Measurements from ENCODE around the gene OBP2A.

Gene OBP2A

GRCh38 chr9:135551456-135551855, 5.5 kb downstream of the OBP2A start:
- in situ Hi-C loops (cut with HindIII; ENCODE audit: low sequenced_read_pairs): no loop called here

GRCh38 chr9:135552021-135552697, 6.2 kb downstream of the OBP2A start:
- in situ Hi-C loops (cut with HindIII; ENCODE audit: low sequenced_read_pairs): no loop called here

- in situ Hi-C loops (cut with HindIII; ENCODE audit: low sequenced_read_pairs): no loop called here
Measured at GRCh38 chr9:135552698-135553171, 6.8 kb downstream of the OBP2A start.

- in situ Hi-C loops (cut with HindIII; ENCODE audit: low sequenced_read_pairs): no loop called here
Measured at GRCh38 chr9:135554718-135555117, 8.8 kb downstream of the OBP2A start.

- in situ Hi-C loops (cut with HindIII; ENCODE audit: low sequenced_read_pairs): no loop called here
Measured at GRCh38 chr9:135555203-135555602, 9.3 kb downstream of the OBP2A start.

- in situ Hi-C loops (cut with HindIII; ENCODE audit: low sequenced_read_pairs): no loop called here
Measured at GRCh38 chr9:135555910-135556309, 10.0 kb downstream of the OBP2A start.

GRCh38 chr9:135559606-135560005, 13.7 kb downstream of the OBP2A start:
- in situ Hi-C loops (cut with HindIII; ENCODE audit: low sequenced_read_pairs): no loop called here

GRCh38 chr9:135561391-135562234, 15.7 kb downstream of the OBP2A start, which contains the start of gene PAEP:
Gene PAEP, plus strand, starts transcription at chr9:135561756.
- in situ Hi-C loops (cut with HindIII; ENCODE audit: low sequenced_read_pairs): no loop called here

GRCh38 chr9:135562235-135562745, 16.4 kb downstream of the OBP2A start:
- in situ Hi-C loops (cut with HindIII; ENCODE audit: low sequenced_read_pairs): no loop called here

GRCh38 chr9:135563039-135563476, 17.1 kb downstream of the OBP2A start:
- in situ Hi-C loops (cut with HindIII; ENCODE audit: low sequenced_read_pairs): no loop called here

GRCh38 chr9:135563858-135564257, 17.9 kb downstream of the OBP2A start:
- in situ Hi-C loops (cut with HindIII; ENCODE audit: low sequenced_read_pairs): no loop called here

- in situ Hi-C loops (cut with HindIII; ENCODE audit: low sequenced_read_pairs): no loop called here
Measured at GRCh38 chr9:135565141-135565628, 19.3 kb downstream of the OBP2A start.

GRCh38 chr9:135565636-135566035, 19.7 kb downstream of the OBP2A start:
- in situ Hi-C loops (cut with HindIII; ENCODE audit: low sequenced_read_pairs): no loop called here

- in situ Hi-C loops (cut with HindIII; ENCODE audit: low sequenced_read_pairs): no loop called here
Measured at GRCh38 chr9:135566552-135566951, 20.6 kb downstream of the OBP2A start.

GRCh38 chr9:135567311-135567710, 21.4 kb downstream of the OBP2A start:
- in situ Hi-C loops (cut with HindIII; ENCODE audit: low sequenced_read_pairs): no loop called here

- in situ Hi-C loops (cut with HindIII; ENCODE audit: low sequenced_read_pairs): no loop called here
Measured at GRCh38 chr9:135568026-135568425, 22.1 kb downstream of the OBP2A start.

- in situ Hi-C loops (cut with HindIII; ENCODE audit: low sequenced_read_pairs): no loop called here
Measured at GRCh38 chr9:135570456-135570855, 24.5 kb downstream of the OBP2A start.

- in situ Hi-C loops (cut with HindIII; ENCODE audit: low sequenced_read_pairs): no loop called here
Measured at GRCh38 chr9:135572233-135572632, 26.3 kb downstream of the OBP2A start.

GRCh38 chr9:135573124-135573523, 27.2 kb downstream of the OBP2A start:
- in situ Hi-C loops (cut with HindIII; ENCODE audit: low sequenced_read_pairs): no loop called here

GRCh38 chr9:135574331-135574730, 28.4 kb downstream of the OBP2A start:
- in situ Hi-C loops (cut with HindIII; ENCODE audit: low sequenced_read_pairs): no loop called here

- in situ Hi-C loops (cut with HindIII; ENCODE audit: low sequenced_read_pairs): no loop called here
Measured at GRCh38 chr9:135574943-135575342, 29.0 kb downstream of the OBP2A start.
